HG03064 (cell line): ENCODE measurements around the gene AMPD3.

Source experiments
- ATAC-seq: cut with Tn5 transposase; IDR thresholded peaks from one replicate; pipeline ENCODE4 v1.9.1; 2021; ENCODE audit warnings: low read depth; ENCODE audit not compliant: unreplicated experiment

The AMPD3 gene

DNA sequence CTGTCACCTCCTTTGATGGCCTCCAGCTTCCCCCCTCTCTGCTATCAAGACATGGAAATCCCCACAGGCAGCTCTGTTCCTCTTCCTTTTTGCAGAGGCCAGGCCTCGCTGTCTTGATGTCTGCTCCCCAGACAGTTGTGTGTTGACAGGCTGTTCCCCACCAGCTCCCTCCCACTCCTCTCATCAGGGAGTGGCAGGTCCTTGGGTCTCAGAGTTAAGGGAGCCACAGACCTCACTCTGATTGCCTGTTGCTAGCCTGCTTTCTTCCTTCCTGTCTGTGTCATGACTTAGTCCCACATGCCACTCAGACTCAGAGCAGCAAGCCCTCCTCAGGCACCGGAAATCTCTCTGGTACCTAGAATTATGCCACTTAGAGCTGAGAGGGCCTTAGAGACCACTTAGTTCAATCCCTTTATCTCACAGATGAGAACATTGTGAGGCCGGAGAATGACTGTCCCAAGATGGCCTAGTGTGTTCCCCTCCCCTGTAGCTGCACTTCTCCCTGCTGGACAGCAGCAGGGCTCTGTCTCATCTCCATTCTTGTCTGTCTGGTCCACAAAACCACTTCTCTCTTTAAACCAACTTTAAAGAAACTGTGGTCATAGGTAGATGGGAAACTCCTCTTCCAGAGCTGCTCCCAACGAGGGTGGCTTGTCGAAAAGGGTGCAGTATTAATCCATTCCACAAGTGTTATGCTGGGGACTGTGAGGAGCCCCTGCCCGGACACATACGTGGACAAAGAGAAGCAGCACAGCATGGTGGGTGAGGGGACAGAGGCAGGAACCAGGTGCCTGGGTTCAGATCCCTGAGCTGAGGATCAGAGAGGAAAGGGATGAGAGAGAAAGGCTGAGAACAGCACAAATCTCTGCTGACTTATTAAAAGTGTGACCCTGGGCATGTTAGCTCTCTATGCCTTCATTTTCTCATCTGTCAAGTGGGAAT lies 4.2 kb downstream of the AMPD3 start:
- ATAC-seq = peak; percentile 51

DNA sequence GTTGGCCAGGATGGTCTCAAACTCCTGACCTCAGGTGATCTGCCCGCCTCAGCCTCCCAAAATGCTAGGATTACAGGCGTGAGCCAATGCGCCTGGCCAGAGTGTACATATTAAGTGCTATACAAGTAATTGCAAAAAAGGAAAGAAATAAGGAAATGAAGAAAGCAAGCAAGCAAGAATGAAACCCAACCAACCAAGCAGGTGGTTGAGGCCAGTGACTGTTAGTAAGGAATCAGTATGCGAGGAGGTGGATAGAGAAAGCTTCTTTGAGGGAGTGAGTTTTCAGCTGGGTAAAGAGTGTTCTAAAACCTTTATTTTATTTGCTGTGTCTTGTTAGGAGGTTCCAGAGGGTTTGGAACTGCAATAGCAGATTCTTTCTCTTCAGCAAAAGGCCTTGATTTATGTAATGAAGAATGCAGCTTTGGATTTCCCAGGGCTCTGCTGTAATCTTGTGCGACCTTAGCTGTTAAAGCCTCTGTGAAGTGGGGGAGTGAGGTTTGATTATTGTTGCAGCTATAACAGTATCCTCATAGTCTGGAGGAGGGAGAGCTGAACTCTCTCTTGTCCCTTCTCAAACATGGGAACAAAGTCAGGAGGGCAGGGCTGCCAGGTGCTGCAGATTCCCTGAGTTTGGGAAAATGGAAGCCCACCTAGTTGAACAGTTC lies 5.7 kb downstream of the AMPD3 start:
- no peak for ATAC-seq

DNA sequence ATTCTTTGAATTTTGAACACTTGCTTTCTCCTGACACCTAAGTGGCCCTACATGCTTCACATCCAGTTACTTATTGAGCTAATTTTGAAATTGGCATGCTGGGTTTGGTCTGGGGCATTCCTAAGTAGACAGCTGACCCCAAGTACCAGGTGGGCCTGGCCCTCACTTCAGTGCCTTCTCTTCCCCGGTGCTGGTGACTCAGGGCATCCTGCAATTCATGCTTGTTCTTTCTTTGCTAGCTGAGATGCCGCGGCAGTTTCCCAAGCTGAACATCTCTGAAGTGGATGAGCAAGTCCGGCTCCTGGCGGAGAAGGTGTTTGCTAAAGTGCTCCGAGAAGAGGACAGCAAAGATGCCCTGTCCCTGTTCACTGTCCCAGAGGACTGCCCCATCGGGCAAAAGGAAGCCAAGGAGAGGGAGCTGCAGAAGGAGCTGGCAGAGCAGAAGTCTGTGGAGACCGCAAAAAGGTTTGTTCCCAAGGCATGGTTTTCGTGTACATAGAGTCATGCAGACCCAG lies 6.3 kb downstream of the AMPD3 start:
- ATAC-seq = no peak

DNA sequence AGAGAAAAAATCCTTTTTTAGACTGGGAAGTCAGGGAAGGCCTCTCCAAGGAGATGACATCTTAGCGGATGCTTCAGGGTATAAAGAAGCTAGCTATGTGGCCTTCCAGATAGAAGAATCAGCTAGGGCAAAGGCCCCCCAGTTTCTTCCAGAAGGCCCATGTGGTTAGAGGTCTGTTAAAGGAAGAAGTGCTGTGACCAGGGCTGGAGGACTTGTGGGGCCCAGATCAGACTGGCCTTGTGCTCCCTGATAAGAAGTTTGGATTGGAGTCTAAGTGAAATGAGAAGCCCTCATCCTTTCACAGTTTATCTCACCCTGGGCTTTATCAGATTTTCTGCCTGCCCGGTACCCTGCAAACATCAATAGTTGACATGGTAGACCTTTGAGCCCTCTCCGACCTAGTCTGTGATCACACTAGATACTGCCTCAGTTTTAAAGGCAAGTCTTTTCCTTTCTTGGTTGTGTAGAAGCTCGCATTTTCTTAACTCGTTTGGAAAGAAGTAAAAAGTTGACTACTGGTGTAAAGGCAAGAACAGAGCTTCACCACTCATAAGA lies 7.8 kb downstream of the AMPD3 start:
- no peak for ATAC-seq

DNA sequence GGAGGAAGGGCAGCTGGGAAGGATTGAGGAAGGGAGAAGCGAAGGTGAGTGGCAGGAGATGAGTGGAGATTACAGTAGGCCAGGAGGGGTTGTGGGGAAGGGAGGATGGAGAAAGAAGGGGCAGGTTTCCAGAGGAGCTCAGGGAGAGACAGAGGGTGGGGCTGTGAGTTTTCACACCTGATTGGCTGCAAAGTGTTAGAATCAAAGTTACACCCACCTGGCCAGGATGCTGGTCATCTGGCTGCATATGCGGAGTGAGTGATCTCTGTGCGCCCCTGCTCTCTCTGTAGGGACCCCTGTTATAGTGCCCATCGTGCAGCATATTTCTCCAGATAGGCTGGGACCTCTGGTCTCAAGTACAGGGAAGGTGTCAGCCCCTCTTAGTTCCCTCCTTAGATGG lies 18.3 kb downstream of the AMPD3 start:
- no peak for ATAC-seq

DNA sequence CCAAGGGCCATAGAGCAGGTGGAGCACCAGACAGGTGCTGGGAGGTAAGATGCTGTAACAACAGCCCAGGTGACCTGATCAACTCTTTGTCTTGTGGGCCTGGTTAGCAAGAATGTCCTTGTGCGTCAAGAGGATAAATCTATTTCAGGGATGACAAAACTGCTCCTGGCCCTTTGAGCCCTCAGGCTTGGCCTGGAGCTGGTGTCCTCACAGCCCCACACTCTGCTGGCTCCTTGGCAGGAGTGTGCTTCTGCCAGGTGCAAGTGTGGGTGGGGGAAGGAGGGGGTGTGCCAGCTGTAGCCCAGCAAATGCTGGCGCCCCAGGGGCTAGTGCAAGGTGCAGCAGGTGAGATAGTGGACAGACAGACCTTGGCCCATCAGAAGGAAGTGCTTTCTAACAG lies 19.5 kb downstream of the AMPD3 start:
- ATAC-seq = no peak

DNA sequence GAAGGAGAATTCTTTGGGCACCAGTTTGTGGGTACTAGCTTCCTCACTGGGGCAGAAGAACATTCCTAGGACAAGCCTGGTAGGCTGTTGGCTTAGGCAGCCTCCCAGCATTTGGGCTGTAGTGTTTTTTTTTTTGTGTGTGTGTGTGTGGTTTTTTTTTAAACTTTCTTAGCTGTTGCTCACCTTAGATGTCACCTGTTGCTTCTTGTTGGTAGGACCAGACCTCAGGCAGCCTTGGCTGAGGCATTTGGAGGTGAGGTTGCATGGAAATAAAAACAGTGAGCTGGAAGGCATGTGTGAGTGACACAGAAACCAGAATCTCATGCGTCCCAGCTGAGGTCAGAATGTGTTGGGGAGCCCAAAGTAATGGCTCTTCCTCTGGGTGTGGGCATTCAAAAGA lies 21.3 kb downstream of the AMPD3 start:
- no peak for ATAC-seq

DNA sequence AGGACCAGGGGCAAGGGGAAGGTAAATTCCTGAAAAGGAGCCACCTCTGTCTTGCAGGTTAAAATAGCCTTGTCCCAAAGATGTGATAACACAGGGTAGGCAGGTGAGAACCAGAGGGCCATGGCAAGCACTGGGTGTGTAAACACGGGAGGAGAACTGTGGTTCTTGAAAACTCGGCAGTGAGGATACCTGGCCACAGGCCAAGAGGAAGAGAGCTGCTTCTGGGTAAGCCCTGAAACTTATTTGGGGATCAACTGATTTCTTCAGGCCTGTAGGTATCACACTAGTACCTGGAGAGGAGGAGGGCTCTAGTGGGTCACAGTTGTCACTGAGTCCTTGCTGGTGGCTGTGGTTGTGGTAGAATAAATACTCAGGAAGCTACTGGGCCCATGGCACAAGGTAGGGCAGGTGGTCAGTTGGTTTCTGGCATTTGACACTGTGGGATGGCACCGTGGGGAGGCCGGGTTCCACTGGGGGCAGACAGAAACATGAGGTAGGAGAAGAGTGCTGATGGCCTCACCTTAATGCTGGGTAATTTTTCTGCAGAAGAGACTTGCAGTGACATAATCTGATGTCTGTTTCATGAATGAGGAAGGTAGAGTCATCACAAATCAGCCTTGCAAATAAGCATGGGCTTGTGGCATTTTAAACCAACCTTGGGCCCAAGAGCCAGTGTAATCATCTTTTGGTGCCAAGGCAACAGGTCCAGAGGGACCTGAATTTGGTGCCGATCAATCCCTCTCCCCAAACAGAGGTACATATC lies 22.0 kb downstream of the AMPD3 start:
- no peak for ATAC-seq

DNA sequence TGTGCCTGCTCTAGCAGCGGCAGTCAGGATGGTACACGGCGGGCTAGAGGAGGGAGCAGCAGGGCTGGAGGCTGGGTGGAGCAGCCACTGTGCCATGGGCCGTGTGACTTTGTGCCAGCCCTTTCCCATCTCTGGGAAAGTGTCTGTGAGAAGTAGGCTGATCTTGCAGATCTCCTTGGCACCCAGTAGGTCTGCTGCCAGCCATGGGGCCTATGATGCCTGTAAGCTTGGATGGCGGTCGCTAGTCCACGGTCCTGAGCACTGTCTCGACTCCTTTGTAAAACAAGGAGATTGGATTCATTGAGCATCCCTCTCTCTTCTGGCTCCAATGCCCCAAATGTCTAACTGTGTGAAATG lies 22.6 kb downstream of the AMPD3 start:
- no peak for ATAC-seq

DNA sequence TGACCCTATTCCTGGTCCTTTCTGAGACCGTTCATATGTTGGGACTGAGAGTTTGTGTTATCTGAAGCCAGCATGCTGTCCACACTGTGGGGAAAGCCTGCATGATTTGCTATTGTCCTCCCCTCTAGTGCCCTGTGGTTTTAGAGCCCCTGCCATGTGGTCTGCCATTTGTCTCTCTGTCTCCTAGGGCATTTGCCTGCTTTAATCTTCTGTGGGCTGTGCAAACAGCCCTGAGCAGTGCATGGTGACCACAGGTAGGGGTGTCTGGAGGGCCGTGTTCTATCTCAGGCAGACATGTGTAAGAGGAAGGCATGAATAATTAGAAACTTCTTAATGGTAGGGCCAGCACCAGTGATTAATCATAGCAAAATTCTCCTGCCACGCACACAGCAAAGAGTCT lies 23.0 kb downstream of the AMPD3 start:
- ATAC-seq = no peak

DNA sequence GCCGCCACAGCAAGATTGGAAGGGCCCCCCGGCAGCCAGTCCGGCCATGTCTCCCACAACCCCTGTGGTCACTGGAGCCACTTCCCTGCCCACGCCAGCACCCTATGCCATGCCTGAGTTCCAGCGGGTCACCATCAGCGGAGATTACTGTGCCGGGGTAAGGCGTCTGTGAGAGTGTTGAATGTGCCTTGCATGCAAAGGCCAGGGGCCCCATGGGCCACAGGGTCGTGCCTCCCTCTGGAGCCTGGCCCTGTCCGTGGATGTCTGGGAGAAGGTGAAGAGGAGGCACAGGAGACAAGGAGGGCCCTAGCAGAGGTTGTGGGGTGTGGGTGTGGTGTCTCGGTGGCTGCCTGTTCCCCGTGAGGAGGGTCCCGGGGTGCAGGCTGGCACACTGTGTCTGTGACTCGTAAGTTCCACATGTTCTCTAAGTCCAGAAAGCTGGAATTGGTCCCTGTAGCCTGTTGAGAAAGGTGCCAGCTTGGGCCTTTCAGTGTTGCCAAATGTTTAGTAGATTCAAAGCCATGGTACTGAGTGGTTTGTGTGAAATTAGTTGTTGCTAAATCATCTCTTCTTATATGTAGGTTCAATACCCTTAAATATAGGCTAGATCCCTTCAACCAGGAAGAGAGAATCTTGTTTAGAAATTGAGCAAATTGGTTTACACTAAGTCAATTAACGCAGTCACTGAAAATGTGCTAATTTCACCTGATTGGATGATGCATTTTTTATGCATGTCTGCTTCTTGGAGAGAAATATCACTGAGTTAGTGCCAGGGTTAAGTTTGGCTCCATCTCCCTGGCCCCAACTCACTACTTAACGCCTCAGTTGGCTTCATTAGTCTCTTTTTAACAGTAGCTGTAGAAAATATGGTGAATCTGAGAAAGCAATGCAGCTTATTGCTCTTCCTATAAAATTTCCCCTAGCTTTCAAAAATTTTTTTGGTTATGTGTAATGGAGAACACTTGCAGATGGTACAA lies 23.8 kb downstream of the AMPD3 start:
- no peak for ATAC-seq

DNA sequence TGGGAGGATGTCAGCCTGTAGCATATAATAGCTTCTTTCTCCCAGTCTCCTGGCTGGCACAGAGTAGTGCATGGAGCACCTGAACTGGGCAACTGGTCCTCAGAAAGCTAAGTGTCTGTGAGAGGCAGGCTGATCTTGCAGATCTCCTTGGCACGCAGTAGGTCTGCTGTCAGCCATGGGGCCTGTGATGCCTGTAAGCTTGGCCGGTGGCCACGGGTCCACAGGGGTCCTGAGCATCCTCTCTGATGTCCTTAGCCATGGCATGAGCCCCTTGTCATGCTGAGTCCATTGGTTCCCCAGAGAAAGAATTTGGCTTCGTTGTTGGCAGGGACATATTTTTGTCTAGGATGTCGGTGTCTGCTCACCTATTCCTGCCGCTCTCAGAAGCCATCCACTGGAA lies 25.0 kb downstream of the AMPD3 start:
- ATAC-seq = no peak

DNA sequence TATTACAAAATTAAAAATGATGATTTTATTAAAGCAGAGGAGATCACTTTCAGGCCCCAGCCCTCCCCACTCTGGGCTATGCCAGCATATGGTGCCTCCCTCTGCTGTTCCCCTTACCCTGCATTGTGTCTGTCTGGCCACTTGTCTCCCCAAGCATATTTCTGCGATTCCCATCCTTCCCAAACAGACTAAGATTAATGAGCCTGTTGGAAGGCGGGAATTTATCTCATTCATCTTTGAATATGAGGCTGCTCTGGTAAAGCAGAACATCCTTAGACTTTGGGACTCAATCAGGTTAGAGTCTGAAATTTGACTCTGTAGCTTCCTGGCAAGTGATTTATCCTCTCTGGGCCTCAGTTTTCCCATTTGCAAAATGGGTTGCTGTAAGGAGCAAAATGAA lies 25.7 kb downstream of the AMPD3 start:
- no peak for ATAC-seq

DNA sequence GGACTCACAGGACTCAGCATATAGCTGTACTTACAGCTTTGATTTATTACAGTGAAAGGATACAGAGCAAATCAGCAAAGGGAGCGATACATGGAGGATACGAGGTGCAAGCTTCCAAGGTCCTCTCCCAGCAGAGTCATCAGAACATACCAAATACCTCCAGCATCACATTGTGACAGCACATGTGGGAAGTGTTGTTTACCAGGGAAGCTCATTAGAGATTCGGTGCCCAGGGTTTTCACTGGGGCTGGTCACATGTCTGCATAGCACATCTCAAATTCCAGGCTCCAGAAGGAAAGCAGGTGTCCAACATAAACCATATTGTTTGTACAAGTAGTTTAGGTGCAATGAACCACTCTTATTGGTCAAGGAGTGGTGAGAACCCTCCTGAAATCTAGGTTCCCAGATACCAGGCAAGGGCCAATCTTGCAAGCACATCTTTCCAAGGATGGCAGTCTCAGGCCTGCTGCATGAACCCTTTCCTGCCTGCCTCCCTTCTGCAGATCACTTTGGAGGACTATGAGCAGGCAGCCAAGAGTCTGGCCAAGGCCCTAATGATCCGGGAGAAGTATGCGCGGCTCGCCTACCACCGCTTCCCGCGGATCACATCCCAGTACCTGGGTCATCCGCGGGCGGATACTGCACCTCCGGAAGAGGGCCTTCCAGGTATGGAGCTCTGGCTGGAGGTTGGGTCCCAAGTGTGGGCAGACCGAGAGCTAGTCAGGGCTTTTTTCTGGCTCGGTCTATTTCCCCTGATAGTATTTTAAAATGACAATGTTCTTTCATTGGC lies 26.7 kb downstream of the AMPD3 start:
- no peak for ATAC-seq

DNA sequence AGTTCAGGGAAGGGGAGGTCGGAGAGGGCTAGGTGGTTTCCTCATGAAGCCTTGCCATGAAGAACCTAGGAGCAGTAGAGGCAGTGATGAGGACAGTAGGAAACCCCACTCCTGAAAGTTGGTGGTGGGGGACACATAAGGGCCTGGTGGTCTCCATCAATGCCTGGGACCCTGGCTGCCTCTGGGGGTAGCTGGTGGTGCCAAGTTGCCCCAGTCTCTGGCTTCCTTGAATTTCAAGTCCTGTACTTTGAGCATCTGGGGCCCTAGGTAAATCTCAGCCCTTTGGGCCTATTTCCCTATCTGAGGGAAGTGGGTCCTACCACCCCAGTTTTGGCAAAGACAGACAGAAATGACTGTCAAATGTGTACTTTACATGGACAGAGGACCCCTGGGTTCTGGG lies 28.1 kb downstream of the AMPD3 start:
- ATAC-seq = no peak

DNA sequence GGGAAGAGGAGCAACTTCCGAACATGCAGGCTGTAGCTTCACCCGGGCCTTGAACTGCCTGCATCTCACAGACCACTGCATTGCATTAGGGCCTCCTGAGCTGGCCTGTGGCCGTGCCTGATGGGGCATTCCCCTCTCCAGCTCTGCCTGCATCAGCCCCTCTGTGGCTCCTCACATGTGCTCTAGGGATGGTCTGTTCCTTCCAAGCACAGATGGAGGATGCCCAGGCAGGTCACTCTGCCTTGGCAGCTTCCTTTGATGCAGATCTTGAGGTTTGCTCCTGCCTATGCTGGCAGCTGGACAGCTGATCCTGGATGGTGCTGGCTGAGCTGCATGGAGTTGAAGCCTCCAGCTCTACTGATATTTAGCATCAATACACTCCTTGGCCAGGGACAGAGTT lies 28.5 kb downstream of the AMPD3 start:
- no peak for ATAC-seq

DNA sequence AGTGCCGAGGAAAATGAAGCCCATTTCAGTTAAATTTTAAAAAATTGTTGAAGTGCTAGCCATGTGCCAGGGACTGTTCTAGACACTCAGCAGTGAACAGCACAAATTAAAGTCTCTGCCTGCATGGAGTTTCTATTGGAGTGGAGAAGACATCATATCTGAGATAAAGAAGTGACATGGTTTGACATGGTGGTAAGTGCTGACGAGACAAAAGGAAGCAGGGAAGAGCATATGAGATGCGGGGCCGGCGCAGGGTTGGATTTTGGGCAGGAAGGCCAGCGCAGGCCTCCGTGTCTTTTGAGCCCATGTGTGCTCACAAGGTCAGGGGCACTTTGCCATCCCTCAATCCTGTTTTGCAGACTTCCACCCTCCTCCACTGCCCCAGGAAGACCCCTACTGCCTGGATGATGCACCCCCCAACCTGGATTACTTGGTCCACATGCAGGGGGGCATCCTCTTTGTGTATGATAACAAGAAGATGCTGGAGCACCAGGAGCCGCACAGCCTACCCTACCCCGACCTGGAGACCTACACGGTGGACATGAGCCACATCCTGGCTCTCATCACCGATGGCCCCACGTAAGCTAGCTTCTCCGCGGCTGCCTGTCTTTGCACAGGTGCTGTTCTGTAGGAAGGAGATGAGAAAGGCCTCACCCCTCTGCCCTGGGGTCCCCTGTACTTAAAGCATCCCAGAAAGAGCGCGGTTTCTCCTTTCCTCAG lies 29.6 kb downstream of the AMPD3 start:
- ATAC-seq = no peak

DNA sequence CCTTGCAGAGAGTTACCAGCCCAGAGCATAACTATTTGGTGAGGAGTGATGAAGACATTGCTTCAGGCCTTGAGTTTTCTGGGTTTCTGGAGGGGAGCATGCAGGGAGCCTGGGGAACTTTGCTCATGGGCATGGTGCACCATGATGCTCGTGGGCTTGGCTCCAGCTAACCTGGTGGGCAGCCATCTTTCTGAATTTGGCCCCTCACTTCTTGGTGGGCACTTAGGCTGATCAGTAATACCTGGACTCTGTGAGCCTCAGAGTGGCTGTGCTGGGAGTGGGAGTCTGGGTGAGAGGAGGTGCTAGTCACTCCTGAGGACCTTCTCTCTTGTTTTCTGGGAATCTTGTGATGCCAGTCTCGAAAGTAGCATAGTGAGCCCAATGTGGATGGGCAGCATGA lies 30.6 kb downstream of the AMPD3 start:
- no peak for ATAC-seq
